ENCODE measurements around the gene GPC1.

GPC1 gene

GRCh38 chr2:240393831-240394410 lies 41.5 kb upstream of the GPC1 start:
- in situ Hi-C loops (cut with MboI; ENCODE audit: low pct_unique_long_range_greater_than_20kb, low sequenced_read_pairs, unreplicated experiment) = no loop called here
- no peak for TF ChIP-seq CTCF (IDR thresholded peaks at IDR 0.05; ENCODE audit: extremely low read depth, insufficient read depth, missing control alignments)
- no peak for DNase-seq (ENCODE audit: low spot score)

GRCh38 chr2:240394549-240394948 lies 40.9 kb upstream of the GPC1 start:
- DNase-seq (ENCODE audit: low spot score) = no peak
- in situ Hi-C loops (cut with MboI; ENCODE audit: low pct_unique_long_range_greater_than_20kb, low sequenced_read_pairs, unreplicated experiment) = no loop called here
- no peak for TF ChIP-seq CTCF (IDR thresholded peaks at IDR 0.05; ENCODE audit: extremely low read depth, insufficient read depth, missing control alignments)

GRCh38 chr2:240395448-240395847 lies 40.0 kb upstream of the GPC1 start:
- TF ChIP-seq CTCF (IDR thresholded peaks at IDR 0.05; ENCODE audit: extremely low read depth, insufficient read depth, missing control alignments) = no peak
- no peak for DNase-seq (ENCODE audit: low spot score)
- in situ Hi-C loops (cut with MboI; ENCODE audit: low pct_unique_long_range_greater_than_20kb, low sequenced_read_pairs, unreplicated experiment) = no loop called here

- in situ Hi-C loops (cut with MboI; ENCODE audit: low pct_unique_long_range_greater_than_20kb, low sequenced_read_pairs, unreplicated experiment) = no loop called here
- no peak for TF ChIP-seq CTCF (IDR thresholded peaks at IDR 0.05; ENCODE audit: extremely low read depth, insufficient read depth, missing control alignments)
Observed at GRCh38 chr2:240395896-240396622, 39.4 kb upstream of the GPC1 start.

DNA sequence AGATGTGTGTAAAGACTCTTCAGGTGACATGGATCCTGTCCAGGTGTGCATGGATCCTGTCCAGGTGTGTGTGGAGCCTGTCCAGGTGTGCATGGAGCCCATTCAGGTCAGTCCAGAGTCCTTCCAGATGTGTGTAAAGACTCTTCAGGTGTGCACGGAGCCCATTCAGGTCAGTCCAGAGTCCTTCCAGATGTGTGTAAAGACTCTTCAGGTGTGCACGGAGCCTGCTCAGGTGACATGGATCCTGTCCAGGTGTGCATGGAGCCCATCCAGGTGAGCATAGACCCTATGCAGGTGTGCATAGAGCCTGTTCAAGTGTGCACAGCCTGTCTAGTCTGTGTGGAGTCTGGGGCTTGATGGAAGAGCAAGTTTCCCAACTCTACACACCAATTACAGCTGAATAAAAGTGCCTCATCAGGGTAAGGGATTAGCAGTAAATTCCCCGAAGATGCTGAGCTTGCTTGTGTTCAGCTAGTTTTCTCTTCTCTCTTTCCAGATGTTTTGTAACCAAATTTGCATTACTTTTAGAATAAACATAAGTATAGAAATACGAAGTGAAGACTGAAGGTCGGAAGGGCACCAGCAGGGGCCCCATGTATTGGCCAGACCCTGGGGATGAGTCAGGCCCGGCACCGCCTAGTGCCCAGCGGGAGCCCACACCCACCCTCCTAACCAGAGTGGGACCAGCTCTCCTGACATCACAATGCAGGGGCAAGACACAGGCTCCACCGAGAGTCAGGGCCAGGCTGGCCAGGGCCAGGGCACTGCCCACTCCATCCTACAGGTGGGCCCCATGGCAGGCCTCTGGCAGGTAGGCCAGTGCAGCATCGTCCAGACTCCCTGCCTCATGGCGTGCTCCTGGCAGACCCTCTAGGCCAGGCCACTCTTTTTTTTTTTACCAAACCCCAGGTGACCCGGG lies 38.6 kb upstream of the GPC1 start:
- DNase-seq (ENCODE audit: low spot score) = no peak
- no peak for TF ChIP-seq CTCF (IDR thresholded peaks at IDR 0.05; ENCODE audit: extremely low read depth, insufficient read depth, missing control alignments)
- in situ Hi-C loops (cut with MboI; ENCODE audit: low pct_unique_long_range_greater_than_20kb, low sequenced_read_pairs, unreplicated experiment) = no loop called here

More at GRCh38 chr2:240395896-240396622, 39.4 kb upstream of the GPC1 start:
- no peak for DNase-seq (ENCODE audit: low spot score)

DNA sequence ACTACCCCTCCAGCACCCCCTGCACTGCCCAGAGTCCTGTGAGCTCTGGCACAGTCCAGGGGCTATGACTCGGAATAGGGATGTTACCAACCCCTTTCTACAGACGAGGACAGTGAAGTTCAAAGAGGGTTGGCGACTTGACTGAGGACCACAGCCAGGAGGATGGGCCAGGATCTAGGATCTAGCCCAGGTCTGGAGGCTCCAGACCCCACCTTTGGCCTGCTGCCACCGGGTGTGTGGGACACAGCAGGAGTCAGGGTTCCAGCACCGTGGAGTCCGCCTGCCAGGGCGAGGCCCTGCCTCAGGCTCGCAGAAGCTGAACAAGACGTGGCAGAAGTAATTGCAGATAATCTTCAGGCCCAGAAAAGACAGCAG lies 37.9 kb upstream of the GPC1 start:
- in situ Hi-C loops (cut with MboI; ENCODE audit: low pct_unique_long_range_greater_than_20kb, low sequenced_read_pairs, unreplicated experiment) = no loop called here
- no peak for DNase-seq (ENCODE audit: low spot score)
- no peak for TF ChIP-seq CTCF (IDR thresholded peaks at IDR 0.05; ENCODE audit: extremely low read depth, insufficient read depth, missing control alignments)
